HepG2 (cell line): ENCODE results near the gene SERINC1. TPM values are rescaled to one million over a fixed set of nuclear protein-coding genes. Genes with fewer than 3 reads are reported as not detected.

Experiments
- BATF2 ChIP-seq: sonication (generic); formaldehyde crosslinking; IDR thresholded peaks from 2 replicates; pipeline ENCODE4 v1.8.0; 2022; ENCODE audit warnings: mild to moderate bottlenecking, missing genetic modification reagents, moderate library complexity
- DZIP1 ChIP-seq: sonication (generic); formaldehyde crosslinking; IDR thresholded peaks from 2 replicates; pipeline ENCODE4 v1.5.0; 2020; ENCODE audit warnings: mild to moderate bottlenecking, missing genetic modification reagents
- GTF2F1 ChIP-seq: fragments of 150-350 bp; IDR thresholded peaks from 2 replicates; pipeline ENCODE4 v1.6.1; 2014; ENCODE audit warnings: low read length
- HNRNPL ChIP-seq: fragments of 200-400 bp; formaldehyde crosslinking; IDR thresholded peaks from 2 replicates; pipeline ENCODE4 v1.6.1; 2017; ENCODE audit warnings: mild to moderate bottlenecking, low read depth, low read length
- HNRNPLL ChIP-seq: fragments of 200-400 bp; formaldehyde crosslinking; IDR thresholded peaks from 2 replicates; pipeline ENCODE4 v1.6.1; 2017; ENCODE audit warnings: mild to moderate bottlenecking, low read depth, low read length; ENCODE audit not compliant: poor library complexity, severe bottlenecking
- JARID2 ChIP-seq: sonication (generic); formaldehyde crosslinking; IDR thresholded peaks from 2 replicates; pipeline ENCODE4 v1.8.1; 2023; ENCODE audit warnings: missing genetic modification reagents, inconsistent platforms; ENCODE audit not compliant: insufficient replicate concordance
- MIER3 ChIP-seq: IDR thresholded peaks from 2 replicates; pipeline ENCODE4 v1.6.1; 2016; ENCODE audit warnings: missing compliant biosample characterization, borderline replicate concordance
- POLR2A ChIP-seq, 2 experiments: IDR thresholded peaks; 2 replicates each; pipeline ENCODE4 v1.6.1; 2011; ENCODE audit warnings: low read depth in 2 of 2, low read length in 2 of 2, mild to moderate bottlenecking in 1 of 2, moderate library complexity in 1 of 2; ENCODE audit not compliant: insufficient read depth in 1 of 2
- RARG ChIP-seq: sonication (generic); formaldehyde crosslinking; IDR thresholded peaks from 2 replicates; pipeline ENCODE4 v1.4.0; 2020; ENCODE audit warnings: low read depth, mild to moderate bottlenecking, missing genetic modification reagents
- TBX3 ChIP-seq: fragments of 450-650 bp; IDR thresholded peaks from 2 replicates; pipeline ENCODE4 v1.6.1; 2017; ENCODE audit warnings: antibody characterized with exemption, mild to moderate bottlenecking, inconsistent platforms, borderline replicate concordance
- XBP1 ChIP-seq: sonication (generic); formaldehyde crosslinking; IDR thresholded peaks from 2 replicates; pipeline ENCODE4 v1.5.0; 2020; ENCODE audit warnings: missing genetic modification reagents
- ZNF17 ChIP-seq: sonication (generic); formaldehyde crosslinking; IDR thresholded peaks from 2 replicates; pipeline ENCODE4 v1.5.0; 2020; ENCODE audit warnings: mild to moderate bottlenecking, missing genetic modification reagents
- ZNF512 ChIP-seq: sonication (generic); formaldehyde crosslinking; IDR thresholded peaks from 2 replicates; pipeline ENCODE4 v1.4.0; 2020; ENCODE audit warnings: mild to moderate bottlenecking, missing genetic modification reagents
- ZNF609 ChIP-seq: sonication (generic); formaldehyde crosslinking; IDR thresholded peaks from 2 replicates; pipeline ENCODE4 v1.4.0; 2020; ENCODE audit warnings: mild to moderate bottlenecking, missing genetic modification reagents, borderline replicate concordance
- polyA plus RNA-seq, 8 experiments: library from polyadenylated mRNA; depleted of rRNA in 3 of 8; stranded (reverse) in 7 of 8; unstranded in 1 of 8; fragments of >200 nt; fragmentation: Illumina TruSeq in 4 of 8; extraction: Trizol in 4 of 8; gene quantifications; 2 replicates each; pipeline versions ENCODE4 v1.2.1 to v1.2.3, GENCODE V29; 2011 to 2016; ENCODE audit warnings: low read depth in 4 of 8, missing spikeins in 1 of 8, mixed read lengths in 1 of 8; ENCODE audit not compliant: insufficient read depth in 1 of 8
- total RNA-seq, 5 experiments: library from RNA; depleted of rRNA; stranded (reverse); fragments of >200 nt; fragmentation: Illumina TruSeq; extraction: Trizol; gene quantifications; 2 replicates each; pipeline ENCODE4 v1.2.3, GENCODE V29; 2016; ENCODE audit warnings: low read depth in 1 of 5
- TF ChIP-seq, protein P1 (sequence below): sonication (generic); formaldehyde crosslinking; IDR thresholded peaks from 2 replicates; pipeline ENCODE4 v1.4.0; 2020; ENCODE audit warnings: mild to moderate bottlenecking, missing genetic modification reagents, borderline replicate concordance

The SERINC1 gene
- total and polyA plus RNA-seq, 2 of the 13 experiments (the other 11 are each of a cell fraction or from before 2014, with no cell fraction given), result 93.5 to 112 TPM

DNA sequence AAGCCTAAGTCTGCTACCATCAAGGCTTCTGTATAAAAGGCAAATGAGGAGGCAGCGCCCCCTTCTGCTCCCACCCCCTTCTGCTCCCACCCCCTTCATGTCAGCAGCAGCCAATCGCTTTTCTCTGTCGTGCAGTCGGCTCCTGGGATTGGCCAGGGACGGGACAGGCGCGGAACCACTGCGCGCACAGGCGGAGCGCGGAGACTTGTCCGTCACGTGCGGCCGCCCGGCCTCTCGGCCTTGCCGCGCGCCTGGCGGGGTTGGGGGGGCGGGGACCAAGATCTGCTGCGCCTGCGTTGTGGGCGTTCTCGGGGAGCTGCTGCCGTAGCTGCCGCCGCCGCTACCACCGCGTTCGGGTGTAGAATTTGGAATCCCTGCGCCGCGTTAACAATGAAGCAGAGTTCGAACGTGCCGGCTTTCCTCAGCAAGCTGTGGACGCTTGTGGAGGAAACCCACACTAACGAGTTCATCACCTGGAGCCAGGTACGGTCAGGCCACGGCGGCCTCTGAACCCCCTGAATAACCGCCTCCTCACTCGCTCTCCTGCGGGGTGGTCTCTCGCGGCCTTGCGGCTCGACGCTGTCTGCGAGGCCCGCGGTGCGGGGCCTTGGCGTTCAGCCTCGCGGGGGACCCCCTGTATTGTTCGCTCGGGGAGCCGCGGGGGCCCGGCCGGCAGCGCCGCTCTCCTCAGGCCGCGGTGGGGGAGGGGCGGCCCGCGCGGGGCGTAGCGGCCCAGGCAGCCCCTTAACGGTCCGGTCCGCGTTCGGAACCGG lies 72.1 kb downstream of the SERINC1 start, which contains the start of gene HSF2 (continued):
- TF ChIP-seq BATF2 (CRISPR knock-in tag) (peak; percentile 90), HNRNPLL (peak; percentile 96), RARG (peak; percentile 30; the same call in 1 of the 2 replicates), POLR2A (IDR thresholded peaks at IDR 0.05; ENCODE audit: insufficient read depth in 1 of 2, low read depth in 2 of 2, low read length in 2 of 2) (peak; percentile 78 to 81), MIER3 (CRISPR knock-in tag) (peak; percentile 75), ZNF609 (CRISPR knock-in tag) (no peak), GTF2F1 (no peak), HNRNPL (no peak), ZNF512 (no peak), TBX3 (no peak), ZNF17 (no peak), JARID2 (no peak), DZIP1 (CRISPR knock-in tag) (0 out of 2 replicates have a peak, but pooled peaks have one; percentile 89), XBP1 (CRISPR knock-in tag) (peak; percentile 54; the same call in 1 of the 2 replicates)
- TF ChIP-seq, protein P1, sequence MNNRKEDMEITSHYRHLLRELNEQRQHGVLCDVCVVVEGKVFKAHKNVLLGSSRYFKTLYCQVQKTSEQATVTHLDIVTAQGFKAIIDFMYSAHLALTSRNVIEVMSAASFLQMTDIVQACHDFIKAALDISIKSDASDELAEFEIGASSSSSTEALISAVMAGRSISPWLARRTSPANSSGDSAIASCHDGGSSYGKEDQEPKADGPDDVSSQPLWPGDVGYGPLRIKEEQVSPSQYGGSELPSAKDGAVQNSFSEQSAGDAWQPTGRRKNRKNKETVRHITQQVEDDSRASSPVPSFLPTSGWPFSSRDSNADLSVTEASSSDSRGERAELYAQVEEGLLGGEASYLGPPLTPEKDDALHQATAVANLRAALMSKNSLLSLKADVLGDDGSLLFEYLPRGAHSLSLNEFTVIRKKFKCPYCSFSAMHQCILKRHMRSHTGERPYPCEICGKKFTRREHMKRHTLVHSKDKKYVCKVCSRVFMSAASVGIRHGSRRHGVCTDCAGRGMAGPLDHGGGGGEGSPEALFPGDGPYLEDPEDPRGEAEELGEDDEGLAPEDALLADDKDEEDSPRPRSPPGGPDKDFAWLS (CRISPR knock-in tag), result 0 out of 2 replicates have a peak, but pooled peaks have one; percentile 32
